ENCODE measurements around the gene NR2F2. TPM values are rescaled to one million over a fixed set of nuclear protein-coding genes. Genes with fewer than 3 reads are reported as not detected.

NR2F2 gene
- polyA plus RNA-seq, 1 donor (not counting 4 experiments of a cell fraction or from before 2014, with no cell fraction given), result 19.5 TPM

DNA sequence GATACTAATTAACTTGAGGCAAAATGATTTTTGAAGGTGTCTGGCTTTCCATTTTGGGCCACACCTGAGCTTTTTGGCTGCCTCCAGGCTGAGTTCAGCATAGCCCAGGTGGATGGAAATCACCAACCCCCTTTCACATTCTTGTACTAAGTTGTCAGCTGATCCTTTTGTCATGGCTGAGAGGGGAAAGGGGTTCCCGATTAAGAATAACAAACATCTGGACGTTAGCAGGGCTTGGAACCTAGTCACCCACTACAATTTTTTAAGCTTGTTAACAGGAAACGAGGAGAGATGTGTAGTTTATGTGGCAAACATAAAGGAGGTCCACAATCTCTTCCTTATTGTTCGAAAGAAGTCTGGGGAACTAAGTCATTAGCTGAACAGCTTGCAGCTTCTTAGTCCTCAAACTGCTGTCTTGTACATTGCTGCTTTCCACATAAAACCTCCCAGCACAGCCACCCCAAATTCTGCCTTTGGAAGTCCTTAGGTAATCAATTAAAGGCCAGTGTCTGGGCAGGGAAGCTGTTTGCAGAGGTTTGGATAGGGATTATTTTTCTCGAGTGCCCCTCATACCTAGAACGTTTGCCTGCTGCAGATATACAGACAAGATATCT lies 5.0 kb downstream of the NR2F2 start:
- Histone ChIP-seq H3K9me3 (ENCODE audit: control insufficient read depth, low read depth, low read length) (no peaks in the 10 kb centered on the region), H3K9me1 (ENCODE audit: control insufficient read depth, extremely low read depth, insufficient read depth, low read length) (no peaks in the 10 kb centered on the region), H3K9ac (ENCODE audit: control insufficient read depth, extremely low read depth, insufficient read depth, low read length) (peak overlapping the region; percentile 42), H3K4me1 (ENCODE audit: control insufficient read depth, extremely low read depth, insufficient read depth, low read length) (peaks cover 42% of the 10 kb centered on the region), H3K4me3 (ENCODE audit: control insufficient read depth in 2 of 3, extremely low read depth in 1 of 3, insufficient read depth in 2 of 3, low read depth in 1 of 3, low read length in 3 of 3) (peak overlapping the region; percentile 66 to 74 (median 70)), H3K27me3 (ENCODE audit: control insufficient read depth, extremely low read depth, insufficient read depth, low read length) (no peaks in the 10 kb centered on the region), H3K79me2 (ENCODE audit: control insufficient read depth, insufficient read depth, low read length) (peaks cover 96% of the 10 kb centered on the region), H2AFZ (ENCODE audit: control insufficient read depth, low read length) (no peak overlapping the region), H3K27ac (ENCODE audit: control insufficient read depth, insufficient read depth, low read length) (peak overlapping the region; percentile 48), H4K20me1 (ENCODE audit: control insufficient read depth, extremely low read depth, insufficient read depth, low read length) (no peaks in the 10 kb centered on the region), H3K36me3 (ENCODE audit: control insufficient read depth in 2 of 2, extremely low read depth in 1 of 2, insufficient read depth in 2 of 2, low read length in 2 of 2) (peaks cover 17 to 28% of the 10 kb centered on the region in 2 experiments), H3K4me2 (ENCODE audit: control insufficient read depth, extremely low read depth, insufficient read depth, low read depth, low read length) (peak overlapping the region; percentile 93)
- dilution Hi-C loops (cut with MboI; ENCODE audit: extremely low pct_ligation_motif_present, low sequenced_read_pairs), result no loop called here
- TF ChIP-seq, protein P1, sequence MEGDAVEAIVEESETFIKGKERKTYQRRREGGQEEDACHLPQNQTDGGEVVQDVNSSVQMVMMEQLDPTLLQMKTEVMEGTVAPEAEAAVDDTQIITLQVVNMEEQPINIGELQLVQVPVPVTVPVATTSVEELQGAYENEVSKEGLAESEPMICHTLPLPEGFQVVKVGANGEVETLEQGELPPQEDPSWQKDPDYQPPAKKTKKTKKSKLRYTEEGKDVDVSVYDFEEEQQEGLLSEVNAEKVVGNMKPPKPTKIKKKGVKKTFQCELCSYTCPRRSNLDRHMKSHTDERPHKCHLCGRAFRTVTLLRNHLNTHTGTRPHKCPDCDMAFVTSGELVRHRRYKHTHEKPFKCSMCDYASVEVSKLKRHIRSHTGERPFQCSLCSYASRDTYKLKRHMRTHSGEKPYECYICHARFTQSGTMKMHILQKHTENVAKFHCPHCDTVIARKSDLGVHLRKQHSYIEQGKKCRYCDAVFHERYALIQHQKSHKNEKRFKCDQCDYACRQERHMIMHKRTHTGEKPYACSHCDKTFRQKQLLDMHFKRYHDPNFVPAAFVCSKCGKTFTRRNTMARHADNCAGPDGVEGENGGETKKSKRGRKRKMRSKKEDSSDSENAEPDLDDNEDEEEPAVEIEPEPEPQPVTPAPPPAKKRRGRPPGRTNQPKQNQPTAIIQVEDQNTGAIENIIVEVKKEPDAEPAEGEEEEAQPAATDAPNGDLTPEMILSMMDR (optimal IDR thresholded peaks at IDR 0.05 in 1 of 3, IDR thresholded peaks at IDR 0.05 in 1 of 3, conservative IDR thresholded peaks at IDR 0.05 in 1 of 3; ENCODE audit: extremely low read depth in 1 of 3, insufficient read depth in 2 of 3, low read length in 3 of 3), result no peak
- no peak for TF ChIP-seq EZH2 (IDR thresholded peaks at IDR 0.05; ENCODE audit: low read length)
- peak; percentile 29 for FAIRE-seq
- DNase-seq (ENCODE audit: low read depth, low spot score), result no peak

DNA sequence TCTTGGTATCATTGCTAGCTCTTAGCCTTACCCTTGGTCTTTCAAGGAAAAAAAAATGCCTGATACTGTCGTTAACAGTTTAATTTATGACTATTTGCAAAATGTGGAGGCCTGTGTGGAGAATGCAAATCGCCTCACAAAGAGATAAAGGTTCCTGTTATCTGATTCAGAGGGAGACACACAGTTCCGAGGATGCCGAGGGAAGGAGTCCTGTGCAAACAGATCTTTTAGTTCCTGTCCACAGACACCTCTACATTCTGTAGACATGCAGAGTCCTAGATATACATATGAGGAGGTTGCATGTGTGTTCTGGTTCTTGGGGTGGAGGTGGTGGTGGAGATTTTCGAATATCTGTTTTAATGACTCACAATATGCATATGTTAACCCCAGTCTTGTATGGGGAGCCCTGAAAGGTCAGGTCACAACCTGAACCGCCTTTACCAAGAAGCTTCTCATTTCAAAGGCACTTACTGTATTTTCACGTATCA lies 5.7 kb downstream of the NR2F2 start:
- peaks cover 42% of the 10 kb centered on the region for H3K4me1 ChIP-seq (ENCODE audit: control insufficient read depth, extremely low read depth, insufficient read depth, low read length)

More for the DNA sequence above, 5.7 kb downstream of the NR2F2 start:
- no peaks in the 10 kb centered on the region for H3K9me3 ChIP-seq (ENCODE audit: control insufficient read depth, low read depth, low read length)
- H3K9ac ChIP-seq (ENCODE audit: control insufficient read depth, extremely low read depth, insufficient read depth, low read length), result peak overlapping the region; percentile 42
- peaks cover 17 to 28% of the 10 kb centered on the region in 2 experiments for H3K36me3 ChIP-seq (ENCODE audit: control insufficient read depth in 2 of 2, extremely low read depth in 1 of 2, insufficient read depth in 2 of 2, low read length in 2 of 2)
- FAIRE-seq (no peak), DNase-seq (ENCODE audit: low read depth, low spot score) (no peak)
- H3K4me2 ChIP-seq (ENCODE audit: control insufficient read depth, extremely low read depth, insufficient read depth, low read depth, low read length), result peak overlapping the region; percentile 93
- no peak overlapping the region for H2AFZ ChIP-seq (ENCODE audit: control insufficient read depth, low read length)
- H4K20me1 ChIP-seq (ENCODE audit: control insufficient read depth, extremely low read depth, insufficient read depth, low read length), result no peaks in the 10 kb centered on the region
- H3K79me2 ChIP-seq (ENCODE audit: control insufficient read depth, insufficient read depth, low read length), result peaks cover 98% of the 10 kb centered on the region
- no peaks in the 10 kb centered on the region for H3K27me3 ChIP-seq (ENCODE audit: control insufficient read depth, extremely low read depth, insufficient read depth, low read length)
- no peak for TF ChIP-seq EZH2 (IDR thresholded peaks at IDR 0.05; ENCODE audit: low read length)
- TF ChIP-seq, protein P1 (optimal IDR thresholded peaks at IDR 0.05 in 1 of 3, IDR thresholded peaks at IDR 0.05 in 1 of 3, conservative IDR thresholded peaks at IDR 0.05 in 1 of 3; ENCODE audit: extremely low read depth in 1 of 3, insufficient read depth in 2 of 3, low read length in 3 of 3), result no peak
- dilution Hi-C loops (cut with MboI; ENCODE audit: extremely low pct_ligation_motif_present, low sequenced_read_pairs), result no loop called here
- no peaks in the 10 kb centered on the region for H3K9me1 ChIP-seq (ENCODE audit: control insufficient read depth, extremely low read depth, insufficient read depth, low read length)
- H3K27ac ChIP-seq (ENCODE audit: control insufficient read depth, insufficient read depth, low read length), result peak overlapping the region; percentile 48
- peak overlapping the region; percentile 66 to 74 (median 70) for H3K4me3 ChIP-seq (ENCODE audit: control insufficient read depth in 2 of 3, extremely low read depth in 1 of 3, insufficient read depth in 2 of 3, low read depth in 1 of 3, low read length in 3 of 3)

Measured in keratinocyte (primary cell).